Loucy (cell line): ENCODE data around the gene RNF223.
"Not testable (repeated sequence)": the region's sequence is repeated elsewhere in the genome, so short reads cannot be mapped to it uniquely, and the experiment has no call there.

Experiments
- H2AFZ ChIP-seq: fragments of 200-600 bp; sonication (generic); 2 replicates; pipeline ENCODE4 v1.6.0; 2016; ENCODE audit warnings: antibody characterized with exemption, mild to moderate bottlenecking, low read length, moderate library complexity
- H3F3A ChIP-seq: fragments of 200-600 bp; 2 replicates; pipeline ENCODE4 v1.6.0; 2016; ENCODE audit warnings: antibody characterized with exemption, low read depth, mild to moderate bottlenecking
- H3K27me3 ChIP-seq: fragments of 200-600 bp; sonication (generic); 2 replicates; pipeline ENCODE4 v1.6.1; 2014; ENCODE audit warnings: low read length, mild to moderate bottlenecking; ENCODE audit not compliant: insufficient read depth, poor library complexity, severe bottlenecking
- H3K36me3 ChIP-seq: fragments of 200-600 bp; sonication (generic); 2 replicates; pipeline ENCODE4 v1.6.1; 2016; ENCODE audit warnings: low read length; ENCODE audit not compliant: insufficient read depth
- H3K4me1 ChIP-seq: fragments of 200-600 bp; sonication (generic); 2 replicates; pipeline ENCODE4 v1.5.1; 2014; ENCODE audit warnings: low read length, mild to moderate bottlenecking; ENCODE audit not compliant: insufficient read depth, poor library complexity, severe bottlenecking
- H3K4me2 ChIP-seq: fragments of 200-600 bp; sonication (generic); 2 replicates; pipeline ENCODE4 v1.6.0; 2014; ENCODE audit warnings: antibody characterized with exemption, low read length, low read depth, mild to moderate bottlenecking; ENCODE audit not compliant: poor library complexity, severe bottlenecking
- H3K4me3 ChIP-seq: fragments of 200-600 bp; sonication (generic); 2 replicates; pipeline ENCODE4 v1.5.1; 2014; ENCODE audit warnings: low read length, mild to moderate bottlenecking, mixed read lengths; ENCODE audit not compliant: poor library complexity, severe bottlenecking
- H3K79me2 ChIP-seq: fragments of 200-600 bp; sonication (generic); 2 replicates; pipeline ENCODE4 v1.6.1; 2014; ENCODE audit warnings: low read length; ENCODE audit not compliant: insufficient read depth
- H3K9ac ChIP-seq: fragments of 200-600 bp; sonication (generic); 2 replicates; pipeline ENCODE4 v1.6.0; 2014; ENCODE audit warnings: mild to moderate bottlenecking, low read depth, low read length, moderate library complexity; ENCODE audit not compliant: poor library complexity, severe bottlenecking
- H3K9me2 ChIP-seq: fragments of 200-600 bp; sonication (generic); replicated peaks from 2 replicates; pipeline ENCODE4 v1.6.1; 2016; ENCODE audit warnings: low read depth, low read length, mixed read lengths
- H3K9me3 ChIP-seq: fragments of 200-600 bp; sonication (generic); 2 replicates; pipeline ENCODE4 v1.6.1; 2014; ENCODE audit warnings: mild to moderate bottlenecking, antibody characterized with exemption, low read length, low read depth; ENCODE audit not compliant: insufficient read depth
- H4K20me1 ChIP-seq: fragments of 200-600 bp; sonication (generic); 2 replicates; pipeline ENCODE4 v1.6.0; 2014; ENCODE audit warnings: antibody characterized with exemption, low read length, mild to moderate bottlenecking; ENCODE audit not compliant: insufficient read depth, poor library complexity, severe bottlenecking
- EZH2phosphoT487 ChIP-seq: fragments of 200-600 bp; IDR thresholded peaks from 2 replicates; pipeline ENCODE4 v1.6.1; 2018; ENCODE audit warnings: antibody characterized with exemption, mild to moderate bottlenecking, moderate library complexity, borderline replicate concordance
- TF ChIP-seq, protein P1 (sequence below): fragments of 200-600 bp; sonication (generic); conservative IDR thresholded peaks from 2 replicates; pipeline ENCODE4 v1.5.1; 2014; ENCODE audit warnings: mild to moderate bottlenecking, antibody characterized with exemption, low read length

Gene RNF223

DNA sequence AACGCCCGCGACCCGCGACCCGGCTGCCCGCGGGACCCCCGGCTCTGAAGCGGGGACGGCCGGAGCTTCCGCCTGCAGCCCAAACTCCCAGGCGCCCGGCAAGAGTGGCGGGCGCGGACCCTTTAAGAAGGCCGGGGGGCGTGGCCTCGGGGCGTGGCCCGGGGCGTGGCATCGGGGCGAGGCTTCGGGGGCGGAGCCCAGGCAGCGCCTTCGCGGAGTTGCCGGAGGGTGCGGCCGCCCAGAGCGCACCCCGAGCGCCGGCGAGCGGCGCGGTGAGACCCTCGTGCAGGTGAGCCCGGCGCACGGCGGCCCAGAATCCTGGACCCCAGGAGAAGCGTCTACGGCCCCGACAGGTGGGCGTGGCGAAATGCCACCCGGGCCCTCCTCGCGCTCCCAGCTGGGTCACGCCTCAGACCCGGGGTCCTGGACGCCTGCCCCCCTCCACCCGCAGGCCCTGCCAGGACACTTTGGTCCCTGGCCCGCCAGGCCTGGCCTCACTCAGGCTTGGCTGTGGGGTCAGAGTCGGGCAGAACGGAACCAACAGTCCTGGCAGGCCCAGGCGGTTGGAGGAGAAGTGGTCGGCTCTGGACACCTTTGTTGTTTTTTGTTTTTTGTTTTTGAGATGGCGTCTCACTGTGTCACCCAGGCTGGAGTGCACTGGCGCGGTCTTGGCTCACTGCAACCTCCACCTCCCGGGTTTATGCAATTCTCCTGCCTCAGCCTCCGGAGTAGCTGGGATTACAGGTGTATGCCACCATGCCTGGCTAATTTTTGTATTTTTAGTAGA, 14.4 kb downstream of the RNF223 start:
- no peaks in the 10 kb centered on the region for H3K9me3 ChIP-seq
- no peaks in the 10 kb centered on the region for H3K79me2 ChIP-seq
- TF ChIP-seq, protein P1, sequence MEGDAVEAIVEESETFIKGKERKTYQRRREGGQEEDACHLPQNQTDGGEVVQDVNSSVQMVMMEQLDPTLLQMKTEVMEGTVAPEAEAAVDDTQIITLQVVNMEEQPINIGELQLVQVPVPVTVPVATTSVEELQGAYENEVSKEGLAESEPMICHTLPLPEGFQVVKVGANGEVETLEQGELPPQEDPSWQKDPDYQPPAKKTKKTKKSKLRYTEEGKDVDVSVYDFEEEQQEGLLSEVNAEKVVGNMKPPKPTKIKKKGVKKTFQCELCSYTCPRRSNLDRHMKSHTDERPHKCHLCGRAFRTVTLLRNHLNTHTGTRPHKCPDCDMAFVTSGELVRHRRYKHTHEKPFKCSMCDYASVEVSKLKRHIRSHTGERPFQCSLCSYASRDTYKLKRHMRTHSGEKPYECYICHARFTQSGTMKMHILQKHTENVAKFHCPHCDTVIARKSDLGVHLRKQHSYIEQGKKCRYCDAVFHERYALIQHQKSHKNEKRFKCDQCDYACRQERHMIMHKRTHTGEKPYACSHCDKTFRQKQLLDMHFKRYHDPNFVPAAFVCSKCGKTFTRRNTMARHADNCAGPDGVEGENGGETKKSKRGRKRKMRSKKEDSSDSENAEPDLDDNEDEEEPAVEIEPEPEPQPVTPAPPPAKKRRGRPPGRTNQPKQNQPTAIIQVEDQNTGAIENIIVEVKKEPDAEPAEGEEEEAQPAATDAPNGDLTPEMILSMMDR: no peak
- TF ChIP-seq EZH2phosphoT487: no peak
- peak overlapping the region; percentile 50 for H3K9ac ChIP-seq
- no peaks in the 10 kb centered on the region for H3K9me2 ChIP-seq
- no peaks in the 10 kb centered on the region for H3F3A ChIP-seq
- peak overlapping the region; percentile 69 for H3K4me3 ChIP-seq
- no peaks in the 10 kb centered on the region for H4K20me1 ChIP-seq
- H2AFZ ChIP-seq: peak overlapping the region; percentile 70; the same call in 1 of the 2 replicates
- no peaks in the 10 kb centered on the region for H3K36me3 ChIP-seq
- H3K4me2 ChIP-seq: peak overlapping the region; percentile 77
- no peaks in the 10 kb centered on the region for H3K27me3 ChIP-seq
- peaks cover 7% of the 10 kb centered on the region for H3K4me1 ChIP-seq

DNA sequence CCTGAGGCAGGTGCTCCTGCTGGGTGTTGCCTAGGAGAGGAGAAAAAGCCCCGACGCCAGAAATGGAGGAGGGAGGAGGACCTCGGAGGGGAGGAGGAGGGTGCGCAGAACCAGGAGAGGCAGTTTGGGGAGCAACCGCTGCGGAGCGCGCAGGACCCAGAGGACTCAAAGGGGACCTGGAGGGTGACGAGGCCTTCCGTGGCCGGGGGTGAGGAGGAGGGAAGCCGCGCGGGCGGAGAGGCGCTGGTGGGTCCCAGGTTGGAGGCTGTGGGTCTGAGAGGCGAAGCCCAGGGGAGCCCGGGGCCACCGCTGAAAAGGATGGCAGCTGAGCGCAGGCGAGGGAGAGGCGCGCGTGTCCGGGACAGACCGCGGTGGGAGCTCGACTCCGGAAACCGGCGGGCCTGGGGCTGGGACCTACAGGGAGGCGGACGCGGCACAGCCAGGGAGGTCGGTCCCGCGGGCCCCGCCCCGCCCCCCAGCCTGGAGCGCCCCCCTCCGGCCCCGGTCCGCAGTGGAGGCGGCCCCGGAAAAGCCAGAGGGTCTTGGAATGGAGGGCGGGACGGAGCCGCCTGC, 15.1 kb downstream of the RNF223 start:
- no peaks in the 10 kb centered on the region for H3K27me3 ChIP-seq
- H2AFZ ChIP-seq: peak overlapping the region; percentile 70; the same call in 1 of the 2 replicates
- peak overlapping the region; percentile 69 for H3K4me3 ChIP-seq
- no peaks in the 10 kb centered on the region for H4K20me1 ChIP-seq
- H3F3A ChIP-seq: no peaks in the 10 kb centered on the region
- peak overlapping the region; percentile 50 for H3K9ac ChIP-seq
- no peaks in the 10 kb centered on the region for H3K9me3 ChIP-seq
- H3K9me2 ChIP-seq: no peaks in the 10 kb centered on the region
- TF ChIP-seq, protein P1: peak; percentile 54
- TF ChIP-seq EZH2phosphoT487: no peak
- H3K36me3 ChIP-seq: no peaks in the 10 kb centered on the region
- H3K4me2 ChIP-seq: peak overlapping the region; percentile 77
- no peaks in the 10 kb centered on the region for H3K79me2 ChIP-seq
- H3K4me1 ChIP-seq: peaks cover 7% of the 10 kb centered on the region

DNA sequence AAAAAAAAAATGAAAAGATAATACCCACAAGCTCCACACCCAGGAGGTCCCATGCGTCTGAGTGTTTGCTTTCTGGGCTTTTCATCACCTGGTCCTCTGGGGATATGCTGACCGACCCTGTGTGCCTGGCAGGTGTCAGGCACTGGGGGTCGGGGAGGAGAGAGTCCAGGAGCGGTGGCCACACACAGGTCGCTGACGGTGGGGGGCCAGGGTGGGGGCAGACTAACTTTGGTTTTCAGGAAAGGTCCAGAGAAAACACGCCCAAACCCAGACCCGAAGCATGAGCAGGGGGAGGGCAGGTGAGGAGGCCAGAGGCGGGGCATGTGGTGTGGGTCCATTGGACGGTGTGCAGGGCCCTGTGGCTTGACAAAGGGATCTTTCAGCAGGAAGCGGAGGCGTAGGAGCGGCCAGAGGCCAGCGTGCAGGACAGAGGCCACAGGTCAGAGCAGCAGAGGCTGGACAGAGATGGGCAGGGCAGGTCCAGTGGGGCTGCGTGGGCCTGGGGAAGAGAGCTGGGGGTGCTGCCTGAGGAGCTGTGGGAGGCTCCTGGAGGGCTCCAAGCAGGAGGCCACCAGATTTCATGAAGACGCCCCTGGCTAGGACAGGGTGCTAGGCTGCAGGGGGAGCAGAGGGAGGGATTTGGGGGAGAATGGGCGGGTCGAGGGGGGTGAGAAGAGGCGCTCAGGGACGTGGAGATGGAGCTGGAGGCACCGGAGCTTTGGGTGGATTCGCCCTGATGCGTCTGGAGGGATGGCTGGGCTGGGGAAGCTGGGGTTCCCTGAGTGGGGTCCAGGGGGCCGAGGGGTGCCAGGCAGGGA, 15.8 kb downstream of the RNF223 start:
- H3K9me3 ChIP-seq: no peaks in the 10 kb centered on the region
- H3F3A ChIP-seq: no peaks in the 10 kb centered on the region
- H4K20me1 ChIP-seq: no peaks in the 10 kb centered on the region
- no peaks in the 10 kb centered on the region for H3K9me2 ChIP-seq
- no peak overlapping the region for H2AFZ ChIP-seq
- peak overlapping the region; percentile 50 for H3K9ac ChIP-seq
- peak overlapping the region; percentile 69 for H3K4me3 ChIP-seq
- no peaks in the 10 kb centered on the region for H3K27me3 ChIP-seq
- H3K36me3 ChIP-seq: no peaks in the 10 kb centered on the region
- no peak for TF ChIP-seq EZH2phosphoT487
- TF ChIP-seq, protein P1: no peak
- H3K4me1 ChIP-seq: peaks cover 4% of the 10 kb centered on the region
- H3K79me2 ChIP-seq: no peaks in the 10 kb centered on the region
- H3K4me2 ChIP-seq: peak overlapping the region; percentile 77

DNA sequence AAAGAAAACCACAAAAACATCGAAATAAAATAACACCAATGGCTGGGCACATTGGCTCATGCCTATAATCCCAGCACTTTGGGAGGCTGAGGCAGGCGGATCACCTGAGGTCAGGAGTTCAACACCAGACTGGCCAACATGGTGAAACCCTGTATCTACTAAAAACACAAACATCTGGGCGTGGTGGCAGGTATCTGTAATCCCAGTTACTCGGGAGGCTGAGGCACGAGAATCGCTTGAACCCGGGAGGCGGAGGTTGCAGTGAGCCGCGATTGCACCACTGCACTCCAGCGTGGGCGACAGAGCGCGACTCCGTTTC, 16.4 kb downstream of the RNF223 start:
- not testable (repeated sequence) for H4K20me1 ChIP-seq, H3K9me2 ChIP-seq, H3K36me3 ChIP-seq, H3F3A ChIP-seq, H3K9ac ChIP-seq, H3K4me3 ChIP-seq, H3K4me1 ChIP-seq, H3K9me3 ChIP-seq, H2AFZ ChIP-seq, H3K4me2 ChIP-seq, H3K27me3 ChIP-seq, H3K79me2 ChIP-seq
